ENCODE measurements around the gene ATP7A.

The ATP7A gene

GRCh38 chrX:77969538-77969937, 59.0 kb downstream of the ATP7A start, which contains the start of gene PGAM4:
TSS of gene PGAM4 (minus strand) at chrX:77969638. CDS start at chrX:77969638, 0 bp downstream.
- Histone ChIP-seq H3K27ac (ENCODE audit: low read depth, low read length) (no peak within 1 kb of the TSS), H3K4me1 (ENCODE audit: insufficient read depth, low read length) (no peaks in the 10 kb centered on the region), H3K9me3 (ENCODE audit: insufficient read depth, low read depth, low read length) (no peaks in the 10 kb centered on the region), H3K36me3 (ENCODE audit: insufficient read depth, low read length) (no peaks in the 10 kb centered on the region), H3K4me3 (ENCODE audit: low read length) (no peak within 1 kb of the TSS), H3K27me3 (ENCODE audit: insufficient read depth, low read length) (no peaks in the 10 kb centered on the region), H3K9ac (ENCODE audit: low read depth, low read length) (no peak within 1 kb of the TSS)
- WGBS, result 99% methylated on average over 9 of the region's 13 CpGs

GRCh38 chrX:77975755-77976154, 65.3 kb downstream of the ATP7A start:
- no peaks in the 10 kb centered on the region for H3K4me1 ChIP-seq (ENCODE audit: insufficient read depth, low read length)
- H3K27me3 ChIP-seq (ENCODE audit: insufficient read depth, low read length), result no peaks in the 10 kb centered on the region
- no peak overlapping the region for H3K27ac ChIP-seq (ENCODE audit: low read depth, low read length)
- no peak overlapping the region for H3K4me3 ChIP-seq (ENCODE audit: low read length)
- no peaks in the 10 kb centered on the region for H3K9me3 ChIP-seq (ENCODE audit: insufficient read depth, low read depth, low read length)
- no peaks in the 10 kb centered on the region for H3K36me3 ChIP-seq (ENCODE audit: insufficient read depth, low read length)
- H3K9ac ChIP-seq (ENCODE audit: low read depth, low read length), result no peak overlapping the region
- 93% methylated on average over 2 of the region's 2 CpGs for WGBS

- Histone ChIP-seq H3K4me1 (ENCODE audit: insufficient read depth, low read length) (no peaks in the 10 kb centered on the region), H3K9ac (ENCODE audit: low read depth, low read length) (no peak overlapping the region), H3K9me3 (ENCODE audit: insufficient read depth, low read depth, low read length) (no peaks in the 10 kb centered on the region), H3K4me3 (ENCODE audit: low read length) (no peak overlapping the region), H3K36me3 (ENCODE audit: insufficient read depth, low read length) (no peaks in the 10 kb centered on the region), H3K27ac (ENCODE audit: low read depth, low read length) (no peak overlapping the region), H3K27me3 (ENCODE audit: insufficient read depth, low read length) (no peaks in the 10 kb centered on the region)
Observed at GRCh38 chrX:77977095-77977494, 66.6 kb downstream of the ATP7A start.

GRCh38 chrX:77977518-77977917, 67.0 kb downstream of the ATP7A start:
- no peaks in the 10 kb centered on the region for H3K27me3 ChIP-seq (ENCODE audit: insufficient read depth, low read length)
- H3K9ac ChIP-seq (ENCODE audit: low read depth, low read length), result no peak overlapping the region
- H3K4me3 ChIP-seq (ENCODE audit: low read length), result no peak overlapping the region
- H3K36me3 ChIP-seq (ENCODE audit: insufficient read depth, low read length), result no peaks in the 10 kb centered on the region
- H3K9me3 ChIP-seq (ENCODE audit: insufficient read depth, low read depth, low read length), result no peaks in the 10 kb centered on the region
- no peak overlapping the region for H3K27ac ChIP-seq (ENCODE audit: low read depth, low read length)
- WGBS, result 100% methylated on average over 1 of the region's 1 CpG
- no peaks in the 10 kb centered on the region for H3K4me1 ChIP-seq (ENCODE audit: insufficient read depth, low read length)

GRCh38 chrX:77979870-77980269, 69.4 kb downstream of the ATP7A start:
- H3K9ac ChIP-seq (ENCODE audit: low read depth, low read length), result no peak overlapping the region
- WGBS, result 99% methylated on average over 4 of the region's 4 CpGs
- H3K4me1 ChIP-seq (ENCODE audit: insufficient read depth, low read length), result no peaks in the 10 kb centered on the region

GRCh38 chrX:78011846-78012245, 101.4 kb downstream of the ATP7A start:
- Histone ChIP-seq H3K27me3 (ENCODE audit: insufficient read depth, low read length) (no peaks in the 10 kb centered on the region), H3K36me3 (ENCODE audit: insufficient read depth, low read length) (no peaks in the 10 kb centered on the region), H3K4me1 (ENCODE audit: insufficient read depth, low read length) (no peaks in the 10 kb centered on the region), H3K4me3 (ENCODE audit: low read length) (no peak overlapping the region), H3K9me3 (ENCODE audit: insufficient read depth, low read depth, low read length) (no peaks in the 10 kb centered on the region), H3K27ac (ENCODE audit: low read depth, low read length) (no peak overlapping the region), H3K9ac (ENCODE audit: low read depth, low read length) (no peak overlapping the region)
- no CpG with 5 or more reads among the region's 1 CpG for WGBS

More at GRCh38 chrX:77979870-77980269, 69.4 kb downstream of the ATP7A start:
- no peaks in the 10 kb centered on the region for H3K27me3 ChIP-seq (ENCODE audit: insufficient read depth, low read length)
- H3K9me3 ChIP-seq (ENCODE audit: insufficient read depth, low read depth, low read length), result no peaks in the 10 kb centered on the region
- no peak overlapping the region for H3K4me3 ChIP-seq (ENCODE audit: low read length)
- no peak overlapping the region for H3K27ac ChIP-seq (ENCODE audit: low read depth, low read length)
- H3K36me3 ChIP-seq (ENCODE audit: insufficient read depth, low read length), result no peaks in the 10 kb centered on the region

- Histone ChIP-seq H3K9ac (ENCODE audit: low read depth, low read length) (no peak overlapping the region), H3K4me3 (ENCODE audit: low read length) (no peak overlapping the region), H3K4me1 (ENCODE audit: insufficient read depth, low read length) (no peaks in the 10 kb centered on the region), H3K27ac (ENCODE audit: low read depth, low read length) (no peak overlapping the region), H3K9me3 (ENCODE audit: insufficient read depth, low read depth, low read length) (no peaks in the 10 kb centered on the region), H3K36me3 (ENCODE audit: insufficient read depth, low read length) (no peaks in the 10 kb centered on the region), H3K27me3 (ENCODE audit: insufficient read depth, low read length) (no peaks in the 10 kb centered on the region)
- 93% methylated on average over 12 of the region's 12 CpGs for WGBS
Observed at GRCh38 chrX:78019586-78020483, 109.3 kb downstream of the ATP7A start.

- H3K4me3 ChIP-seq (ENCODE audit: low read length), result no peak overlapping the region
- no peak overlapping the region for H3K27ac ChIP-seq (ENCODE audit: low read depth, low read length)
- no peaks in the 10 kb centered on the region for H3K36me3 ChIP-seq (ENCODE audit: insufficient read depth, low read length)
- H3K9ac ChIP-seq (ENCODE audit: low read depth, low read length), result no peak overlapping the region
- H3K4me1 ChIP-seq (ENCODE audit: insufficient read depth, low read length), result no peaks in the 10 kb centered on the region
- H3K9me3 ChIP-seq (ENCODE audit: insufficient read depth, low read depth, low read length), result no peaks in the 10 kb centered on the region
- no peaks in the 10 kb centered on the region for H3K27me3 ChIP-seq (ENCODE audit: insufficient read depth, low read length)
- 66% methylated on average over 7 of the region's 7 CpGs for WGBS
Observed at GRCh38 chrX:78024349-78025059, 114.0 kb downstream of the ATP7A start.

- no peak overlapping the region for H3K27ac ChIP-seq (ENCODE audit: low read depth, low read length)
- WGBS, result 93% methylated on average over 3 of the region's 3 CpGs
- H3K9ac ChIP-seq (ENCODE audit: low read depth, low read length), result no peak overlapping the region
- H3K27me3 ChIP-seq (ENCODE audit: insufficient read depth, low read length), result no peaks in the 10 kb centered on the region
- H3K9me3 ChIP-seq (ENCODE audit: insufficient read depth, low read depth, low read length), result no peaks in the 10 kb centered on the region
- H3K36me3 ChIP-seq (ENCODE audit: insufficient read depth, low read length), result no peaks in the 10 kb centered on the region
- H3K4me1 ChIP-seq (ENCODE audit: insufficient read depth, low read length), result no peaks in the 10 kb centered on the region
- no peak overlapping the region for H3K4me3 ChIP-seq (ENCODE audit: low read length)
Observed at GRCh38 chrX:78027798-78028197, 117.3 kb downstream of the ATP7A start.

- Histone ChIP-seq H3K9ac (ENCODE audit: low read depth, low read length) (no peak overlapping the region), H3K4me1 (ENCODE audit: insufficient read depth, low read length) (no peaks in the 10 kb centered on the region), H3K27ac (ENCODE audit: low read depth, low read length) (no peak overlapping the region), H3K27me3 (ENCODE audit: insufficient read depth, low read length) (no peaks in the 10 kb centered on the region), H3K4me3 (ENCODE audit: low read length) (no peak overlapping the region), H3K9me3 (ENCODE audit: insufficient read depth, low read depth, low read length) (no peaks in the 10 kb centered on the region), H3K36me3 (ENCODE audit: insufficient read depth, low read length) (no peaks in the 10 kb centered on the region)
- 61% methylated on average over 2 of the region's 2 CpGs for WGBS
Observed at GRCh38 chrX:78029663-78030062, 119.2 kb downstream of the ATP7A start.

- no peak overlapping the region for H3K4me3 ChIP-seq (ENCODE audit: low read length)
- H3K4me1 ChIP-seq (ENCODE audit: insufficient read depth, low read length), result no peaks in the 10 kb centered on the region
- H3K36me3 ChIP-seq (ENCODE audit: insufficient read depth, low read length), result no peaks in the 10 kb centered on the region
- H3K27ac ChIP-seq (ENCODE audit: low read depth, low read length), result no peak overlapping the region
- WGBS, result 97% methylated on average over 5 of the region's 6 CpGs
- no peaks in the 10 kb centered on the region for H3K27me3 ChIP-seq (ENCODE audit: insufficient read depth, low read length)
- H3K9me3 ChIP-seq (ENCODE audit: insufficient read depth, low read depth, low read length), result no peaks in the 10 kb centered on the region
- H3K9ac ChIP-seq (ENCODE audit: low read depth, low read length), result no peak overlapping the region
Observed at GRCh38 chrX:78035061-78035460, 124.6 kb downstream of the ATP7A start.
